HG03064 (cell line): Measurements from ENCODE around the gene NINL.
"Not testable (repeated sequence)": the region's sequence is repeated elsewhere in the genome, so short reads cannot be mapped to it uniquely, and the experiment has no call there.

Experiments
- ATAC-seq: cut with Tn5 transposase; IDR thresholded peaks from one replicate; pipeline ENCODE4 v1.9.1; 2021; ENCODE audit warnings: low read depth; ENCODE audit not compliant: unreplicated experiment

The NINL gene

DNA sequence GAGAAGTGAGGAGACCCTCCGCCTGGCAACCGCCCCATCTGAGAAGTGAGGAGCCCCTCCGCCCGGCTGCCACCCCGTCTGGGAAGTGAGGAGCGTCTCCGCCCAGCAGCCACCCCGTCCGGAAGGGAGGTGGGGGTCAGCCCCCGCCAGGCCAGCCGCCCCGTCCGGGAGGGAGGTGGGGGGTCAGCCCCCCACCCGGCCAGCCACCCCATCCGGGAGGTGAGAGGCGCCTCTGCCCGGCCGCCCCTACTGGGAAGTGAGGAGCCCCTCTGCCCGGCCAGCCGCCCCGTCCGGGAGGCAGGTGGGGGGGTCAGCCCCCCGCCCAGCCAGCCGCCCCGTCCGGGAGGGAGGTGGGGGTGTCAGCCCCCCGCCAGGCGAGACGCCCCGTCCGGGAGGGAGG lies 23.6 kb downstream of the NINL start:
- not testable (repeated sequence) for ATAC-seq

DNA sequence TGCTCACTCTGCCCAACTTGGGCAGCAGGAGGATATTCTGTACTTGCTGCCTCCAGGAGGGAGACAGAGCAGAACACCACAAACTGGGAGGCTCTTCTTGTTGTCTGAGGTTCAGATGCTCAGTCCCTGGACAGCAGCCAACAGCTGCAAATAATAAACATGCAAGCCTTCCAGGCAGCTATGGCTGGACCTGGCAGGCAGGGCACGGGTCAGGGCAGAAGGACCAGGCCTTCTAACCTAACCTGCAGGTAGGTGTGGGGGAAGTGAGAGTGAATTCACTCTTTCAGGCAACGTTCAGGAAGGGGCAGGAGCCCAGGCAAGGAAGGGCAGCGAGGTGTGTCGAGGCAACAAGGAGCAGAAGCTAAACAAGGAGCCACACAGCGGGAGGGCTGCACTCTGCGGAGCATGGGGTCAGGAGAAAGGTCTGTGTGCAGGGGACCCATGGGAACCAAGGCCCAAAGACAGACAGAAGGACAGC lies 31.5 kb downstream of the NINL start:
- no peak for ATAC-seq

DNA sequence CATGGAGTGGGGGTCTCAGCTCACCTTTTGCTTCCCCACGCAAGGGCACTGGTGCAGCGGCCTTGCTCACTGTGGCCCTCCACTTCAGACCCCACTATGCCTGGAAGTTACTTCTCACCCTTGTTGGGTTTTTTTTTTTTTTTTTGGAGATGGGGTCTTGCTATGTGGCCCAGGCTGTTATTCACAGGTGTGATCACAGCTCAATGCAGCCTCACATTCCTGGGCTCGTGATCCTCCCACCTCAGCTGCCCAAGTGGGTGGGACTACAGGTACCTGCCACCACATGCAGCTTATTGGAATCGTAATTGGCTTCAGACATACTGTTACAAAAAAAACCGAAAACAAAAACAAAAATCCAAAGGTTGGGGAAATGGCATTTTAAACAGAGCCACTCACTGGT lies 32.4 kb downstream of the NINL start:
- ATAC-seq: no peak

DNA sequence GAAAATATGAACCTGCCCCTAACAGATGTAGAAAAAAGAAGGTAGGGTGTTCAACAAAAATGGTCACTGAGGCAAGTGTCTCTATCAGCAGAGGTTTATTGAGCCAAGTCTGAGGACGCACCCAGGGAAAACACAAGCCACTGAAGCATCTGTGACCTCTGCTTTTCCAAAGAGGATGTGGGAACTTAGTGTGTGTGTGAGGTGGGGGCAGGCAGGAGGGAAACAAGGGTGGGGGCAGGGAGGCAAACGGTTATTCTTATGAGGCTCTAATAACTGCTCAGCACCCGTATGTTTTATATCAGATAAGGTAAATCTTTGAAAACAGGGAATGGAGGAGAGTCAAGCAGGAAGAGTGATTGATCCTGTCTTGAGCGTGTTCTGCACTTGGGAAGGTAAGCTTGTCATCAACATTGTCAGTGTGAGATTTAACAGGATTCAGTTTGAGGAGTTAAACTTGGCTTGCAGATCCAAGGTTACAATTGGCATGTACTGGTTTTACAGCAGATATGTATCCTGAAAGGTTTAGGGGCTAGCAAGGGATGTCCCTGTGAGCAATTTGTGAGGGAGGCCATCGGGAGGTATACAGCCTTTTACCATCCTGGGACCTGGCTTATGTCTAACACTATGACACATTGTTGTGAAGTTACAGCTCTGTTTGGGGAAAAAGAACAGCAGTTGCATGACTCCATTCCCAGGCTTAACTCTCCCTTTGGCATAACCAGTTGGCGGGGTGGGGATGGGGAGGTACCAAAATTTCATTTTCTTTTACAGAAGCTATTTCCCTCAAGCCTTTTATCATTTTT lies 33.7 kb downstream of the NINL start:
- ATAC-seq: no peak

DNA sequence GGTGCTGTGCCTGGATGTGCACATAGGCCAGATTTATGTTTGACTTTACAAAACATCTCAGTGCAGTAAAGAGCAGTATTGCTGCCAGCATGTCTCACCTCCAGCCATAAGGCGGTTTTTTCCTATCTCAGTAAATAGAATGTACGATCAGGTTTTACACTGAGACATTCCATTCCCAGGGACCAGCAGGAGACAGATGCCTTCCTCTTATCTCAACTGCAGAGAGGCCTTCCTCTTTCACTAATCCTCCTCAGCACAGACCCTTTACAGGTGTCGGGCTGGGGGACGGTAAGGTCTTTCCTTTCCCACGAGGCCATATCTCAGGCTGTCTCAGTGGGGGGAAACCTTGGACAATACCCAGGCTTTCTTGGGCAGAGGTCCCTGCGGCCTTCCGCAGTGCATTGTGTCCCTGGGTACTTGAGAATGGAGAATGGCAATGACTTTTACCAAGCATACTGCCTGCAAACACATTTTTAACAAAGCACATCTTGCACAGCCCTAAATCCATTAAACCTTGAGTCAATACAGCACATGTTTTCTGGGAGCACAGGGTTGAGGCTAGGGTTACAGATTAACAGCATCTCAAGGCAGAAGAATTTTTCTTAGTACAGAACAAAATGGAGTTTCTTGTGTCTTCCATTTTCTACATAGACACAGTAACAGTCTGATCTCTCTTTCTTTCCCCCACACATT lies 34.5 kb downstream of the NINL start:
- ATAC-seq: not testable (repeated sequence)

DNA sequence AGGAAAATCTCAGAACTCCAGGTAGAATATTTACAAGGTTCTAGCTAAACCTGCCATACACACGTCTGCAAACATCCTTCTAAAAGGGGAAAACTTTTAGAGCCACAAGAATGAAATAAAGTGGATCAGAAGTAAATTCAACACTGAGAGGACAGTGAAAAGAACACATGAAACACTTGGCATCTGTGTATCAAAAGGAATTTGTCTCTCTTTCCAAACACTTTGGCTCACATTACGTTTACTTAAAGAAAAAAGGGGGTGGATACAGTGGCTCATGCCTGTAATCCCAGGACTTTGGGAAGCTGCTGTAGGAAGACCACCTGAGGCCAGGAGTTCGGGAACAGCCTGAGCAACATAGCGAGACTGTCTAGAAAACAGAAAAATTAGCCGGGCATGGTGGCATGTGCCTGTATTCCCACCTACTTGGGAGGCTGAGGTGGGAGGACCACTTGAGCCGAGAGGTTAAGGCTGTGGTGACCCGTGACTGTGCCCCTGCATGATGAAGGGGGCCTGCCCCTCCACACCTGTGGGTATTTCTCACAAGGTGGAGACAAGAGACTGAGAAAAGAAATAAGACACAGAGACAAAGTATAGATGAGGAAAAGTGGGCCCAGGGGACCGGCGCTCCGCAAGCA lies 35.4 kb downstream of the NINL start:
- no peak for ATAC-seq

DNA sequence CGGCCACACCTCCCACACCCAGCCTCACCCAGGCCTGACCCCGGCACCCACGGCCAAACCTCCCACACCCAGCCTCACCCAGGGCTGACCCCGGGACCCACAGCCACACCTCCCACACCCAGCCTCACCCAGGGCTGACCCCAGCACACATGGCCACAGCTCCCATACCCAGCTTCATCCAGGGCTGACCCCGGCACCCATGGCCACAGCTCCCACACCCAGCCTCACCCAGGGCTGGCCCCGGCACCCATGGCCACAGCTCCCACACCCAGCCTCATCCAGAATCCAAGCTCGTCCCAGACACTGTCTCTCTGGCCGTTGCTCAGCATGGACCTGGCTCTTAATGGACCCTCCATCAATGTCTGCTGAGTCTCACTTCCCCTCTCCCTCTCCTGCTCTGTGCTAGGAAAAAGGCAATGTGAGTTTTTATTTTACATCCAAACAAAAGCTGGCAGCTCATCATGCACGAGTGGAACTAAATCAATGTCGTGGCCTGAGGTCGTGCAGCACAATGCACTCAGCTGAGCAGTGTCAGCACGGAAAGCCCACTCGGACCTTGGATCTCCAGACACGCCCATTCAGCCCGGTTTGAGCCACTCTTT lies 36.1 kb downstream of the NINL start:
- ATAC-seq: no peak

DNA sequence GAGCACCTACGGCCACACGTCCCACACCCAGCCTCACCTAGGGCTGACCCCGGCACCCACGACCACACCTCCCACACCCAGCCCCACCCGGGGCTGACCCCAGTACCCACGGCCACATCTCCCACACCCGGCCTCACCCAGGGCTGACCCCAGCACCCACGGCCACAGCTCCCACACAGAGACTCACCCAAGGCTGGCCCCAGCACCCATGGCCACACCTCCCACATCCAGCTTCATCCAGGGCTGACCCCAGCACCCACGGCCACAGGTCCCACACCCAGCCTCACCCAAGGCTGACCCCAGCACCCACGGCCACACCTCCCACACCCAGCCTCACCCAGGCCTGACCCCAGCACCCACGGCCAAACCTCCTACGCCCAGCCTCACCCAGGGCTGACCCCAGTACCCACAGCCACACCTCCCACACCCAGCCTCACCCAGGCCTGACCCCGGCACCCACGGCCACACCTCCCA lies 36.7 kb downstream of the NINL start:
- ATAC-seq: no peak

DNA sequence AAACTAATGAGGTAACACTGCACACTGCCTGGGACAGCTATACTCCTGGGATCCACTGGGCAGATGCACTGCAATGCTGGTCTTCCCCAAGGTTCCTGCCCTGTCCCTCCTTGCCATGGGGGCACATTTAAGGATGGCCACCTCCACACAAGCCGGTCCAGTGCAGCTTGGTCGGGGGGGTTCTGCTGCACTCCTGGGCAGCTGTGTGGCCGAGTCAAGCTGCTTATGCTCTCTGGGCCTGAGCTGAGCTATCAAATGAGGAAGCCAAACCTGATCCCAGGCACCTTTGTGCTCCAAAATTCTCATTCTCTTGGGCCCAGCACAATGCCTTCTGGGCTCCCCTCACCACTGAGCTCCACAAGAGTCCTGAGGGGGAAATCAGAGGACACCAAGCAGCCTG lies 37.3 kb downstream of the NINL start:
- ATAC-seq: no peak

DNA sequence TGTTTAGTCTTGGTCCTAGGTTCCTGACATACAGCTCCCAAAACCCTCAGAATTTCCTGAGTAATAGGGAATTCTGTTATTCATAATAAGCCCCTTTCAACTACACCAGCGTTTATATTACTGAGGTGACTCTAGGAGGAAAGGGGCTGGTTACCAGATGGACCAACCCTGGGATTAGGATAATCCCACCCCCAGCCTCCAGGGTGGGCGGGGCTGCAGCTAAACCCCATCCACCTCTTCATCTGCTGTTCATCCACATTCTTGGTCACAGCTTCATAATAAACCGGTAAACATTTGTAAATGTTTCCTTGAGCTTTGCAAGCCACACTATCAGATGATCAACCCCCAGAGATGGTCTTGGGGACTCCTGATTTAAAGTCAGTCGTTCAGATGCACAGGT lies 38.3 kb downstream of the NINL start:
- ATAC-seq: no peak

DNA sequence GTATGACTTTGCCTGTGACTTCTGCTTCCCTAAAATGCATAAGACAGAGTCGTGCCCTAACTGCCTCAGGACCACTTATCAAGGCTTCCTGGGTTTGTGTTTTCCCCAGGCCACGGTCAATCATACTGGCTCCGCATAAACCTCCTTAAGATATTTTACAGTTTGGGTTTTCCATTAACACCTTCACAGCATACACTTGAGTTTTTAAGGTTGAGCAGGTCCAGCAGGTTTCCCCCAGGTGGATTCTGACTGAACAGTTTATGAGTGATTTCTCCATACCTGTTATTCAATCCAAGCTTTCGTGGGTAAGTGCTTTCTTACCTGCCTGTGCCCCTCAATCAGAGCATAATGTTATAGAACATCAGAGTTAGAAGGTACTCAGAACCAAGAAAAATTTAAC lies 39.3 kb downstream of the NINL start:
- ATAC-seq: no peak

DNA sequence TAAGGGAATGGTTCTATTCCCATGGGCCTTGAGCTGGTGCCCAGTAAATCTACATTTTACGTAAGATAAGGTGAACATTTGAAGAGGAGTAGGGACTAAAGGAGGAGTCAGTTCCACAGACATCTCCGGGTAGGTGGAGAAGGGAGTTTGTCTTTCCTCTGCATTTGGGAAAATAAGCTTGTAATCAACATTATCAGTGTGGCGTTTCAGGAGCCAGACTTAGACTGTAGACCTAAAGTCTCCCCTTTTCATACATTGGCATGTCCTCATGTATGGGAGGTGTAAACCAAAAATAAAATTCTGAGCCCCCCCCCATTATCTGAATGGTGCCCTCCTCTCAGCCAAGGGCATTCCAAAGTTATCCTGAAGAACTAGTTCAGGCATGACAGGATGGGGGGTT lies 40.2 kb downstream of the NINL start:
- no peak for ATAC-seq

DNA sequence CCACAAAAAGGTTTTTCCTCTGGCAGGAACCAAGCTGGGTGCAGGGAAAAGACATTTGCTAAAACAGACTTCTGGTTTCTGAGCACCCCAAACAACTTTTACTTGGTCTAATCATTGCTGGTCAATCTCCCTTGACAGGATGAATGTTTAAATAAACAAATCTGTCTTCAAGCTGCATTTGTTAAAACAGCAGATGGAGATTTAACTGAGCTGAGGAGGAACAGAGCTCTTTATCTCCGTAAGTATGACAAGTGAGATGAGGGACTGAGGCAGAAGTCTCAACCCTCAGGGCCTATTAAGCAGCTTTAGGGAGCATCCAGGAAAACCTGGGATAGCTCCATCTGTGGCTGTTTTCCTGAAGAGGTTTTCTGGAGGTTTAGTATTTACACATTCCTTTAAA lies 40.6 kb downstream of the NINL start:
- no peak for ATAC-seq

DNA sequence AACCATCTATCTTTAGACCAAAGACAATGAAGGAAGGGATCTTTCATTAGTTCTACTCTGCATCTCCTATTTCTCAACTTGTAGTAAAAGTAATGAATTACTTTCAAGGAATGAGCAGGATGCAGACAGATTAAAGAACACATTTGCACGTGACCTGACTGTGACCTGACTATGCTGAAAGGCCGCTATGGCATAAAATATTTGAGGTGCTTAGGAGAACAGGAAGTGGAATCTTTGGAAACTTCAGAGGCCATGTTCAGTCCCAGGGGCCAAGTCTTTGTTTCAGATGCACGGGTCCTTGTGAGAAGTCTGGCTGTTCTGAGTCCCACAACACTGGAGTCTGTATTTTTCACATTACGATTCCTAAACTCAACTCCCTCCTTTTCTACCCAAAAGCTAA lies 41.0 kb downstream of the NINL start:
- ATAC-seq: no peak

DNA sequence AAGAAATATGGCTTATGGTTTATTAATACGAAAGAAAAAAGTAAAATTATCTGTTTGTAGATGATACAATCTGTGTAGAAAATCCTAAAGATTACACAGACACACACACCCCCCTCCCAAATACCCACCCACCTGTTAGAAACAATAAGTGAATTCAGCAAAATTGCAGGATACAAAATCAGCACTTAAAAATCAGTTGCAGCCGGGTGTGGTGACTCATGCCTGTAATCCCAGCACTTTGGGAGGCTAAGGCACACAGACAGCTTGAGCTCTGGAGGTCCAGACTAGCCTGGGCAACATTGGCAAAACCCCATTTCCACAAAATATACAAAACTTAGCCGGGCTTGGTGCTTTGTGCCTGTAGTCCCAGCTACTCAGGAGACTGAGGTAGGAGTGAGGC lies 42.3 kb downstream of the NINL start:
- ATAC-seq: no peak

DNA sequence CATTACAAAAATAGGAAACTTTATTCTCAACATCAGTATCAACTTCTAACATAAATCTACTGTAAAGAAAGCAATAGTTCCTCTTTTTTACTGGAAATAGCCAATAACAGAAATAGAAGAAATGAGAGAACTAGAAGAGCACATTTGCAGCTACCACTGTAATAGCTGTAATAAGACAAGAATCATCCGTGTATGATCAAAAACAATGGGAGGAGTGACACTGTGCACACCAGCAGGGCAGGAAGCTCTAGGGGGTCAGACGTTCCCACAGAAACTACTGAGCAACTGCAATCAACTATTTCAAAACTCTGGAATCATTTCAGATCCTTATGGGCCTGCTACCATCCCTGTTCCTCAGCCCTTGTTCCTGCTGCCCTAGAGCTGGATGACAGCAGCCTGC lies 43.7 kb downstream of the NINL start:
- ATAC-seq: no peak

DNA sequence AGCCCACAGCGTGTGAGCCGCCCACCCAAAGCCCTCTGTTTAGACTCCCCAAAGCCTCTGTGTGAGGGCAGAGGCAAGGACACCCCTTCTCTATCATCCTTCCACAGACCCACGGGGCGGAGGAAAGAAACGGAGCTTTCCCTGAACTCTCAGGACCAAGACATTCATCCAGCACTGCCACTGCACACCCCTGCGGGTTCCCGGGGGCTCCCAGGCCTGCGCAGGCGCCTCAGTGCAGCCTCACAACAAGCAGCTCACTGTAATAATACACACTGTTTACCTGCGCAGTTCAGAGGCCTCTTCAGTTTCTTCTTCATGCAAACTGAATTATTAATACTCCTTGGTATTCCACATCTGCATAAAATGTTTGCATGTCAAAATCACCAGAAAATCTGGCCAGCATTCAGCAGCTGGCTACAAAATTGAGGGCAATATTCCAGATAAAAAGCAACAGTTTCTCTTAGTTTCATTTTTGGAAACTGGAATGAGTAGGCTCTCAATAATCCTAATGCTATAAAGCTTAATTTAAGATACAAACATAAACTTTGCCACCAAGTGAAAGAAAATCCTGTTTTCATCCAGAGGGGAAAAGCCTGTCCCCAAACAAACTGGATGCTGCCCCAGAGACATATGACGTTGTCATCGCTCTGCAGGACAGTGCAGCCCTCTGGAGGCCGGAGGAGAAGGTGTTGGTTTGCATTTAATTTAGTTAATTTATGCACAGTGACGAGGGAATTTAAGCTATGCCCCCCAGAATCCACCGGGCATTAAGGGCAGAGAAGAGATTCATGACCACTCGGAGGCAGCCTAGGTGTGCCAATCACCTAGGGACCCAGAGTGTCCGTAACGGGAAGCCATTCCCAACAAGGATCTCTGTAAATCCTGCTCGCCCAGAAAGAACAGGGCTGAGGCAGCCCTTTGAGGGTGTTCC lies 45.3 kb downstream of the NINL start:
- ATAC-seq: no peak

DNA sequence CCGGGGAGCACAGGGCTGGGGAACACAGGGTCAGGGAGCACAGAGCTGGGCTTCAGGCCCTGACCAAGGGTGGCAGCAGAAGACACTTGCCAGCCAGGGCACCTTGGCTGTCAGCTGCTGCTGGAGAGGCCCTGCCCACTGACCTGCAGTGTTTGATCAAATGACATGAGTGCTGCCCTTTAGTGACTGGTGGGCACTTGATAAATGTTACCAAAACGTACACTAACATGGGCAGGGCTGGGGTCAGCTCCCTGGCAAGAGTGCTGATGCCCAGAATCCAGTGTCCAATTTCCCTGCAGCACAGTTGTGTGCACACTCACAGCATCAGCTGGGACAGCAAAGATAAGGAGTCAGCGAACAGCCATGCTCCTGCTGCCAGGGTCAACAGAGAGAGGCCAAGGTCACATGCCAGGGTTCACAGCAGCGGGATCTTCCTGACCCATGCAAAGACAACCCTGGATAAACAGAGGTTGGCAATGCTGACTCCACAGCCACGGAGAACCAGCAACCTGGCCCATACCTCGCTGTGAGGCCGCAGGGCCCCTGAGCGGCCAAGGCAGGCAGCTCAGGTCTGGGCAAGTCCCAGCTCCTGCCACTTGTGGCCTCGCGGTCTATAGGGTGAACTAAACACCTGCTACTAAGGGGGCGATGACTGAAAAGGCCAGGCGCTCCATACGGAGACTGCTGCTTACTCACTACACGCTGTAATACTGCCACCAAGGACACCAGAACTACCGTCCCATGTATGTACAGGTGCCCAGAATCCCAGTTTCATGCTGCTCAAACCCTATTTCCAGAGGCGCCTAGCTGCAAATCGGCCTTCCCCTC lies 46.3 kb downstream of the NINL start:
- no peak for ATAC-seq

DNA sequence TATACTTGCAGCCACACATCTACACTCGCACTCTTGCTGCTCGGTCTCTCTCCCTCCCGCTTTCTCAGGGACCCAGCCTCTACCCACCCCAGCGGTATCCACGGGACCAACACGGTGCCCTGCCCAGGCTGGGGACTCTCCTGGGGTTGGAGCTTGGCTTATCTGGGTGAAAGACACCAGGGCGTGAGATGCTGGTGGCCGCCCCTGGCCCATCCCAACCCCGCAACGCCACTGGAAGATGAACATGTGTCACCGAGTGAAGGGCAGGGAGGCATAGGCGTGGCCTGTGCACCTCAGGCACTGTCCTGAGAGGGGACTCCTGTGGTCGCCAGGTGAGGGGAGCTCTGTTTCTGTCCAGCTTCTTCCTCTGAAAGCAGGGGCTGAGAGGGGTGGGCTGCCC lies 47.4 kb downstream of the NINL start:
- no peak for ATAC-seq
